CD8-positive, alpha-beta memory T cell (primary cell): ENCODE measurements around the gene PLIN5. TPM values are rescaled to one million over a fixed set of nuclear protein-coding genes. Genes with fewer than 3 reads are reported as not detected.

Source experiments
- CTCF ChIA-PET: fragments of 350-600 bp; sonication (Branson Sonifier 250); formaldehyde crosslinking; loops from one replicate; lab custom pipeline; 2021; ENCODE audit warnings: antibody characterized with exemption; lab: Charles Lee
- POLR2A ChIA-PET: fragments of 350-600 bp; sonication (Branson Sonifier 250); formaldehyde crosslinking; loops from one replicate; lab custom pipeline; 2021; ENCODE audit warnings: antibody characterized with exemption; lab: Charles Lee
- DNase-seq, 5 donors: peaks; one replicate each; pipeline versions ENCODE4 v3.0.0 to v3.0.0-alpha.2; 2020 to 2022; ENCODE audit warnings: mixed read lengths in 1 of 5
- H3K27ac ChIP-seq: one replicate; pipeline ENCODE4 v1.7.0; 2013; ENCODE audit warnings: low read depth, mild to moderate bottlenecking, low read length, moderate library complexity
- H3K27me3 ChIP-seq: 2 replicates; pipeline ENCODE4 v1.7.0; 2013; ENCODE audit warnings: low read length, mild to moderate bottlenecking; ENCODE audit not compliant: insufficient read depth, poor library complexity, severe bottlenecking
- H3K36me3 ChIP-seq: 2 replicates; pipeline ENCODE4 v1.7.0; 2013; ENCODE audit warnings: mild to moderate bottlenecking, low read length, moderate library complexity; ENCODE audit not compliant: insufficient read depth
- H3K4me1 ChIP-seq: 2 replicates; pipeline ENCODE4 v1.7.0; 2013; ENCODE audit warnings: mild to moderate bottlenecking, low read length, moderate library complexity; ENCODE audit not compliant: insufficient read depth
- H3K4me3 ChIP-seq: 2 replicates; pipeline ENCODE4 v1.7.0; 2013; ENCODE audit warnings: mild to moderate bottlenecking, low read length
- H3K9me3 ChIP-seq: 2 replicates; pipeline ENCODE4 v1.7.0; 2013; ENCODE audit warnings: mild to moderate bottlenecking, low read length
- H3K27ac Mint-ChIP-seq, 8 donors: one replicate each; pipeline ENCODE4 v1.8.0; 2020 to 2021; ENCODE audit warnings: mixed read lengths in 8 of 8, mild to moderate bottlenecking in 6 of 8, inconsistent platforms in 3 of 8, moderate library complexity in 3 of 8
- H3K27me3 Mint-ChIP-seq, 2 donors: one replicate each; pipeline ENCODE4 v1.8.0; 2020 to 2021; ENCODE audit warnings: mixed read lengths in 2 of 2, mild to moderate bottlenecking in 1 of 2, moderate library complexity in 1 of 2
- H3K36me3 Mint-ChIP-seq, 3 donors: one replicate each; pipeline ENCODE4 v1.8.0; 2020 to 2021; ENCODE audit warnings: mixed read lengths in 3 of 3, inconsistent platforms in 1 of 3, mild to moderate bottlenecking in 1 of 3
- H3K4me1 Mint-ChIP-seq, 3 donors: one replicate each; pipeline ENCODE4 v1.8.0; 2020 to 2021; ENCODE audit warnings: mixed read lengths in 3 of 3, inconsistent platforms in 1 of 3, mild to moderate bottlenecking in 1 of 3
- H3K4me3 Mint-ChIP-seq, 7 donors: one replicate each; pipeline ENCODE4 v1.8.0; 2020 to 2021; ENCODE audit warnings: mixed read lengths in 7 of 7, mild to moderate bottlenecking in 6 of 7, moderate library complexity in 4 of 7, inconsistent platforms in 2 of 7
- H3K9me3 Mint-ChIP-seq, 5 donors: one replicate each; pipeline ENCODE4 v1.8.0; 2020 to 2022; ENCODE audit warnings: mixed read lengths in 5 of 5, mild to moderate bottlenecking in 3 of 5, moderate library complexity in 2 of 5, inconsistent platforms in 1 of 5
- polyA plus RNA-seq: library from polyadenylated mRNA; unstranded; fragments of 300-500 nt; fragmentation: Illumina TruSeq; gene quantifications from one replicate; pipeline ENCODE4 v1.2.3, GENCODE V29; 2021
- total RNA-seq, 2 experiments: library from RNA; stranded (reverse); gene quantifications; one replicate each; pipeline ENCODE4 v1.2.3, GENCODE V29; 2021

Gene PLIN5
- total and polyA plus RNA-seq, 3 experiments from 2014 or later: 0.29 TPM; not detected in 2

DNA sequence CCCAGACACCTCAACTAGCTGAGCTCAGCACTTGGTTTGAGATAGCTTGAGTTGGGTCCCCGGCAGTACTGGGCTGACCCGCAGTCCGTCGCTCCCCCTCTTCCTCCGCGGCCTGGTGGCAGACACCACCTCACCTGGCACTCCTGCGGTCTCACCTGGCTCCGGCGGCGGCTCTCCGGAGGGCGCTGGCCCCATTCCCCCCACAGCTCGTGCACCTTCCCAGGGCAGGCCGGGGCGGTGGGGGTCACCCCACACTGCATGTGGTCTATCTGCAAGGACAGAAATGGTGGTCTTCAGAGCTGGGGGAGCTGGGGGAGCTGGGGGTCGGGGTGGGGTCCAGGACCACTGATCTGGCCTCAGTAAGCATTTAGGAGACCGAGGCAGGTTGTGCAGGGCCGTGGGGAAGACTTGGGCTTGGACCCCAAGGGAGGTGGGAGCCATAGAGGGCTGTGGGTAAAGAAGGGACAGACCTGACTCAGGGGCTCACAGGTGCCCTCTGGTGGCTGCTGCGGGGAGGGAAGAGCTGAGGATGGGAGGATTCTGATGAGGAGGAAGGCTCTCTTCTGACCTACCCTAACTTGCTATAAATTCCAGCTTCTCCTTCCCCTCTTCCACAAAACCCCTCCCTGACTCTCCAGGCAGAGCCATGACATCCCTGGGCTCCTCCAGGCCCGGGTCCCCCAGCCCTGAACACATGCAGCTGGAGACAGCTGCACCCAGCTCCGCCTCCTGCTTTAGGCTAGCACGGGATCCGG lies 10.0 kb downstream of the PLIN5 start:
- Histone ChIP-seq H3K4me3 (no peak overlapping the region), H3K27ac (no peak overlapping the region), H3K4me1 (no peaks in the 10 kb centered on the region), H3K27me3 (no peaks in the 10 kb centered on the region), H3K9me3 (no peaks in the 10 kb centered on the region), H3K36me3 (no peaks in the 10 kb centered on the region)
- no peaks in the 10 kb centered on the region for H3K4me1 Mint-ChIP-seq
- ChIA-PET POLR2A (no interaction called here), CTCF (interaction anchor here (0.6 to 1.8 kb wide), 8 partner anchors 9 to 278 kb away, joined by 3 to 11 read pairs (median 4); partner anchors contain the start of genes PLIN5 and YJU2)
- H3K36me3 Mint-ChIP-seq: no peaks in the 10 kb centered on the region
- H3K4me3 Mint-ChIP-seq: peak overlapping the region in 1 of 7 donors; percentile 44
- no peaks in the 10 kb centered on the region for H3K9me3 Mint-ChIP-seq
- no peak overlapping the region for H3K27ac Mint-ChIP-seq
- peak; percentile 32 to 72 (median 46) for DNase-seq
- peaks cover under 1 to 9% of the 10 kb centered on the region in 2 donors for H3K27me3 Mint-ChIP-seq

DNA sequence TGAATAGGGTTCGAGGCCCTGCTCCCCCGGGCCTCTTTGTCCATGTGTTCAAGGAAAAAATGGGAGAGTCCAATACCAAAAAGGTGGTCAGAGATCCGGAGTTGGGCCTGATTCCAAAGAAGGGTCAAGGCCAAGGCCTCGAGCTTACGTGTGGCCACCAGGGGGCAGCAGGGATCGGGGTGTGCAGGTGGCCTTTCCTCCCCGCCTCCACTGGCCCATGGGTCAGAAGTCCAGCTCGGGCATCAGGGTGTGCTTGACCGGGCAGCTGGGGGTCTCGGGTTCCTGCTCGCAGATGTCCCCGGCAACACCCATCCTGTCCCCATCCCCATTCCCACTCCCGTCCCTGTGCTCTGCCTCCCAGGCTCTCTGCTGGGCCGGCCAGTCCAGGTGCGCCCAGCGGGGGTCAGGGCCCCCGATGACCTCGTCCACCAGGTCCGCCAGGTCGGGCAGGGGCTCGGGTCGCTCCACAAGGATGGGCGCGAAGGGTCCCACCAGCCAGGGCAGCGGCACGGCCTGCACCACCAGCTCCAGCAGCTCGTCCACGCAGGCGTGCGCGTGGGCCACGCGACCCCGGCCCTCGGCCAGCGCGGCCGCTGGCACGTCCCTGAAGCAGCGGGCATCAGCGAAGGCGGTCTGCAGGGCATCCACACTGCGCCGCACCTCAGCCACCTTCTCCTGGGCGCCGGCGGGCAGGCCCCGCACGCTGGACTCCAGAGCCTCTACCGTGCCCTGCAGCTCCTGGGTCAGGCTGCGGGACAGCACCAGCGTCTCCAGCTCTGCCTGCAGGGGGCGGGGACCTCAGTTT lies 11.5 kb downstream of the PLIN5 start:
- H3K27ac Mint-ChIP-seq: no peak overlapping the region
- no peaks in the 10 kb centered on the region for H3K27me3 ChIP-seq
- no peak overlapping the region for H3K4me3 ChIP-seq
- no peak overlapping the region for H3K4me3 Mint-ChIP-seq
- H3K4me1 Mint-ChIP-seq: no peaks in the 10 kb centered on the region
- no peak for DNase-seq
- no peaks in the 10 kb centered on the region for H3K36me3 ChIP-seq
- no peak overlapping the region for H3K27ac ChIP-seq
- CTCF ChIA-PET: interaction anchor here (0.8 to 1.8 kb wide), 4 partner anchors 9 to 256 kb away, joined by 3 to 11 read pairs (median 3); no protein-coding TSS in a partner anchor
- POLR2A ChIA-PET: no interaction called here
- H3K27me3 Mint-ChIP-seq: peaks cover 7 to 8% of the 10 kb centered on the region in 2 donors
- no peaks in the 10 kb centered on the region for H3K36me3 Mint-ChIP-seq
- no peaks in the 10 kb centered on the region for H3K4me1 ChIP-seq
- no peaks in the 10 kb centered on the region for H3K9me3 Mint-ChIP-seq
- no peaks in the 10 kb centered on the region for H3K9me3 ChIP-seq

DNA sequence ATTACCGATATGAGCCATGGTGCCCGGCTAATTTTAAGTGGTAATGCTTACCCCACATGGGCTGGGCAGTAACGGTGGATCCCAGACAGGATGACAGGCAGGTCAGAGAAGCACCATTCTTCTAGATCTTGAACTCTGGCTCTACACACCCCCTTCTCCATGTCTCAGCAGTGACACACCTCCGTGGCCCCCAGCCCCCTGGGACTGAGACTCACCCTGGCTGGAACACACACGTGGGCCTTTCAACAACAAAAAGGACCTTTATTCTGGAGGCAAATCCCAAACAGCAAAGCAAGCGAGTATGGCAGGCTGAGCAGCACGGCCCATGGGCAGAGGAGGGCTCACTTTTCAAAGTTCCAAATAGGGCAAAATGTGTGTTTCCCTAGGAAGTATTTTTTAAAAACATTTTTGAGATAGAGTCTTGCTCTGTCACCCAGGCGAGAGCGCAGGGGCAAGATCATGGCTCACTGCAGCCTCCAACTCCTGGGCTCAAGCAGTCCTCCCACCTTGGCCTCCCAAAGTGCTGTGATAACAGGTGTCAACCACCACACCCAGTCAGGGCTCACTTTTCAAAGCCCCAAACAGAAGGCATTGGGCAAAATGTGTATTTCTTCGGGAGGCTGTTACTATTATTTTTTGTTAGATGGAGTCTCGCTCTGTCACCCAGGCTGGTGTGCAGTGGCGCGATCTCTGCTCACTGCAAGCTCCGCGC lies 12.6 kb downstream of the PLIN5 start:
- no peak overlapping the region for H3K27ac ChIP-seq

DNA sequence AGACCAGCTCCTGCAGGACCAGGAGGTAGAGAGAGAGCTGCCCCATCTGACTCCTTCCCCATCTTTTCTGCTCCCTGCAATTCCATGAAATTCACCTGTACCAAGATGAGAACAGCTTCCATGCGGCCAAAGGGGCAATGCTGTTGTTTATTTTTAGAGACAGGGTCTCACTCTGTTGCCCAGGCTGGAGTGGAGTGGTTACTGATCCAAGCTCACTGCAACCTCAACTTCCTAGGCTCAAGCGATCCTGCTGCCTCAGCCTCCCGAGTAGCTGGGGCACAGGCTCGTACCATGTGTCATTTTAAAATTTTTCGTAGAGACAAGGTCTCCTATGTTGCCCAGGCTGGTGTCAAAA lies 13.2 kb downstream of the PLIN5 start:
- POLR2A ChIA-PET: no interaction called here

More for the DNA sequence above, 12.6 kb downstream of the PLIN5 start:
- CTCF ChIA-PET: interaction anchor here (1.0 kb wide), 1 partner anchor 254 kb away, joined by 3 read pairs; no protein-coding TSS in a partner anchor
- Mint-ChIP-seq H3K4me1 (no peaks in the 10 kb centered on the region), H3K4me3 (no peak overlapping the region), H3K27me3 (peaks cover 7 to 8% of the 10 kb centered on the region in 2 donors), H3K36me3 (no peaks in the 10 kb centered on the region), H3K9me3 (no peaks in the 10 kb centered on the region), H3K27ac (no peak overlapping the region)
- no peaks in the 10 kb centered on the region for H3K9me3 ChIP-seq
- H3K27me3 ChIP-seq: no peaks in the 10 kb centered on the region
- H3K36me3 ChIP-seq: no peaks in the 10 kb centered on the region
- POLR2A ChIA-PET: no interaction called here
- no peak overlapping the region for H3K4me3 ChIP-seq
- no peak for DNase-seq
- no peaks in the 10 kb centered on the region for H3K4me1 ChIP-seq

DNA sequence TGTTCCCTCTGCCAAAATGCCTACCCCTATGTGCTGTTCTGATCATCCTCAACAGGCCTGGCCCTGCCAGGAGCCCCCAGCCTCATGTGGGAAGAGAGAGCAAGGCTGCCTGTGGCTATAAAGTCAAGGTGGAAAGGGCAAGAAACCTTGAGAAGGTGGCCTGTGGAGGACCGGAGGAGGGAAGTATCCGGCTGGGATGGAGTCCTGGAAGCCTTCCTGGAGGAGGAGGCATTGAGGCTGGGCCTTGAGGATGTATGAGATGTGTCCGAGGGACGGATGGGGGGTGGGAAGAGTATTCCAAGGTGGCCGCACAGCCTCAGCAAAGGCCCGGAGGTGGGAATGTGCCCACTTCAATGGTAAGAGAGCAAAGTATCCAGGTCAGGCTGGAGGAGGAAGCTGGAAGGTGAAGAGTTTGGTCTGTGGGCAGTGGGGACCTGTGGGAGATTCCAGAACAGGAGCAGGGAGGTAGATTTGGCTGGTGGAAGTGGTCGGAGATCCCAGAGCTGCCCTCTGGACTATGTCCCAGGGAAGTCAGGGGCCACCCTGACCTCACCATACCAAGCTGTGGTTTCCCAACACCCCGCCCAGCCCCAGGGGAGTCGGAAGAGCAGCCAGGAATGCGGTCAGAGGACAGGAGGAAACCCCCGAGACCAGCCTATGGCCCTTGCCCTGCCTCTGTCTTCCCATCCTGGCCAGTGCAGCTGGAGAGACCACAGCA lies 13.7 kb downstream of the PLIN5 start:
- no peaks in the 10 kb centered on the region for H3K36me3 Mint-ChIP-seq
- no peaks in the 10 kb centered on the region for H3K4me1 Mint-ChIP-seq
- H3K27me3 Mint-ChIP-seq: peaks cover 7 to 8% of the 10 kb centered on the region in 2 donors
- no peaks in the 10 kb centered on the region for H3K36me3 ChIP-seq
- DNase-seq: no peak
- no peaks in the 10 kb centered on the region for H3K9me3 Mint-ChIP-seq
- no peaks in the 10 kb centered on the region for H3K4me1 ChIP-seq
- no peak overlapping the region for H3K4me3 ChIP-seq
- ChIA-PET POLR2A (no interaction called here), CTCF (no interaction called here)
- no peaks in the 10 kb centered on the region for H3K27me3 ChIP-seq
- H3K4me3 Mint-ChIP-seq: no peak overlapping the region
- H3K27ac ChIP-seq: no peak overlapping the region
- H3K9me3 ChIP-seq: no peaks in the 10 kb centered on the region
- no peak overlapping the region for H3K27ac Mint-ChIP-seq

More for the DNA sequence above, 13.2 kb downstream of the PLIN5 start:
- Mint-ChIP-seq H3K4me1 (no peaks in the 10 kb centered on the region), H3K36me3 (no peaks in the 10 kb centered on the region), H3K9me3 (no peaks in the 10 kb centered on the region), H3K27ac (no peak overlapping the region), H3K27me3 (peaks cover 7 to 8% of the 10 kb centered on the region in 2 donors), H3K4me3 (no peak overlapping the region)
- Histone ChIP-seq H3K36me3 (no peaks in the 10 kb centered on the region), H3K4me1 (no peaks in the 10 kb centered on the region), H3K27me3 (no peaks in the 10 kb centered on the region), H3K9me3 (no peaks in the 10 kb centered on the region), H3K4me3 (no peak overlapping the region), H3K27ac (no peak overlapping the region)
- CTCF ChIA-PET: no interaction called here
- no peak for DNase-seq

DNA sequence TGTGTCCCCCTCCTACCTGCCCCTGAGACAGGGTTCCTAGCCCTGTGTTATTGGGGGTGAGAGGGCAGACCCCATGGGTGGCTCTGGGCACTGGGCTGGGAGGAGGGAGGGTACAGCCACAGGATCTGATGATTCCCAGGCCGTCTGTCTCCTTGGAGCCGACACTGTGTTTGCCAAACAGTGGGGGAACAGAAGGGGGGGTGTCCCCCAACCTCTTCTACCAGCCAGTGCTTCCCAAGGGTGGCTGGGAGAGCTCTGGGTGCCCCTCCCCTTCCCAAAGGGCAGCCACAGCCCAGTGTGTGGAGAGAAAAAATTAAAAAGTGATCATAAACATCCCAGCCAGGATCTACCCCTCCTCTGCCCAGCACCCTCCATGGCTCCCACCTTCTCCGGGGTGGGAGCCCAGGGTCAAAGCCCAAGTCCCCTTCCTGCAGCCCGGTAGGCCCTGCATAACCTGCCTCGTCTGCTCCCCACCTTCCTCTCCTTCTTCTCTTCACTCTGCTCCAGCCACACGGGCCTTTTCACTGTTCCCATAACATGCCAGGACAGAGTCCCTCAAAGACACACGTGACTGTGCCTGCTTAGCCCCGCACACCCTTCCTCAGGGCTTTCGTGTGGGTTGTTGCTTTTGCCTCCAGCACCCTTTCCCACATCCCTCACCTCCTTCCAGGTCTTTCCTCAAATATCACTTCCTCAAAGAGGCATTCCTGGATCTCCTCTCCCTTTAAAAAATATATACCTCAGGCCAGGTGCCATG lies 15.3 kb downstream of the PLIN5 start:
- H3K9me3 Mint-ChIP-seq: no peaks in the 10 kb centered on the region
- Histone ChIP-seq H3K4me1 (no peaks in the 10 kb centered on the region), H3K27me3 (no peaks in the 10 kb centered on the region), H3K36me3 (no peaks in the 10 kb centered on the region), H3K4me3 (no peak overlapping the region), H3K9me3 (no peaks in the 10 kb centered on the region), H3K27ac (no peak overlapping the region)
- H3K4me1 Mint-ChIP-seq: no peaks in the 10 kb centered on the region
- H3K27me3 Mint-ChIP-seq: peaks cover 7 to 8% of the 10 kb centered on the region in 2 donors
- POLR2A ChIA-PET: no interaction called here
- no peak overlapping the region for H3K27ac Mint-ChIP-seq
- no peak overlapping the region for H3K4me3 Mint-ChIP-seq
- DNase-seq: no peak
- no peaks in the 10 kb centered on the region for H3K36me3 Mint-ChIP-seq
- CTCF ChIA-PET: no interaction called here

DNA sequence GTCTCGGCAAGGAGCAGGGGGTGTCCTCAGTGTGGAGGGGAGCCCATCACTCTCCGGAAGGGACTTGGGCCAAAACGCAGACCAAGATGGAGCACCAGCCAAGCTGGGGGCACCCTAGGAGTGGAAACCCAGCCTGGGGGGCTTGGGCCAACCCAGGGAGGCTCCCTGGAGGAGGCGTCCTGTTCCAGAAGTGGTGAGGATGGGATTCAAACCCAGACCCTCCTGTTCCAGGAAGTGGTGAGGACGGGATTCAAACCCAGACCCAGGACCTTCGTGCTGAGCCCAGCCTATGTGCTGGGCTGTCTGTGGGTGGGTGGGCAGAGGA lies 15.9 kb downstream of the PLIN5 start:
- POLR2A ChIA-PET: no interaction called here
- CTCF ChIA-PET: no interaction called here
- Mint-ChIP-seq H3K9me3 (no peaks in the 10 kb centered on the region), H3K27ac (no peak overlapping the region), H3K36me3 (no peaks in the 10 kb centered on the region), H3K4me1 (no peaks in the 10 kb centered on the region), H3K27me3 (peaks cover 7 to 8% of the 10 kb centered on the region in 2 donors), H3K4me3 (no peak overlapping the region)
- H3K9me3 ChIP-seq: no peaks in the 10 kb centered on the region
- no peak overlapping the region for H3K27ac ChIP-seq
- no peak overlapping the region for H3K4me3 ChIP-seq
- no peaks in the 10 kb centered on the region for H3K36me3 ChIP-seq
- DNase-seq: no peak
- H3K4me1 ChIP-seq: no peaks in the 10 kb centered on the region
- no peaks in the 10 kb centered on the region for H3K27me3 ChIP-seq
